Endothelial cell of hepatic sinusoid (primary cell): Measurements from ENCODE around the gene PRKAG3.
"Not testable (repeated sequence)": the region's sequence is repeated elsewhere in the genome, so short reads cannot be mapped to it uniquely, and the experiment has no call there.

Experiments used
- in situ Hi-C: cut with HindIII; loops from 2 replicates; pipeline ENCODE4 v1.10.0; 2017; ENCODE audit warnings: low sequenced_read_pairs

Gene PRKAG3

GRCh38 chr2:218788529-218789255, 42.9 kb downstream of the PRKAG3 start:
- in situ Hi-C loops: no loop called here

- in situ Hi-C loops: no loop called here
Observed at GRCh38 chr2:218786133-218786532, 45.5 kb downstream of the PRKAG3 start.

GRCh38 chr2:218785103-218785502, 46.5 kb downstream of the PRKAG3 start:
- in situ Hi-C loops: no loop called here

GRCh38 chr2:218783688-218784087, 47.9 kb downstream of the PRKAG3 start:
- in situ Hi-C loops: no loop called here

- in situ Hi-C loops: no loop called here
Observed at GRCh38 chr2:218782528-218782844, 49.1 kb downstream of the PRKAG3 start.

GRCh38 chr2:218781691-218782527, 49.7 kb downstream of the PRKAG3 start, which contains the start of gene CYP27A1:
TSS of gene CYP27A1 (plus strand) at chr2:218782147. CDS start at chr2:218782183, 36 bp downstream.
- in situ Hi-C loops: no loop called here

GRCh38 chr2:218780851-218781690, 50.5 kb downstream of the PRKAG3 start:
- in situ Hi-C loops: no loop called here

GRCh38 chr2:218780046-218780445, 51.6 kb downstream of the PRKAG3 start:
- in situ Hi-C loops: no loop called here

- in situ Hi-C loops: no loop called here
Observed at GRCh38 chr2:218777276-218777990, 54.2 kb downstream of the PRKAG3 start.

- in situ Hi-C loops: no loop called here
Observed at GRCh38 chr2:218776488-218776887, 55.1 kb downstream of the PRKAG3 start.

- in situ Hi-C loops: no loop called here
Observed at GRCh38 chr2:218773881-218774280, 57.7 kb downstream of the PRKAG3 start.

- in situ Hi-C loops: not testable (repeated sequence)
Observed at GRCh38 chr2:218772759-218773158, 58.8 kb downstream of the PRKAG3 start.
